IMR-90 (cell line): Measurements from ENCODE around the gene TXK. TPM values are rescaled to one million over a fixed set of nuclear protein-coding genes. Genes with fewer than 3 reads are reported as not detected.

Experiments
- ATAC-seq: fragments of 200-7000 bp; cut with Tn5 transposase; 2 replicates; pipeline ENCODE4 v1.9.1; 2020; ENCODE audit warnings: low read depth, mild to moderate bottlenecking, moderate library complexity
- BruUV-seq: library from RNA; stranded (reverse); fragments of 400-500 nt; replicated peaks from 2 replicates; lab custom pipeline; 2021; lab: Mats Ljungman, UMichigan
- CTCF ChIA-PET: fragments of 300-600 bp; formaldehyde crosslinking; extraction: SDS; loops from one replicate; lab custom pipeline; 2021; ENCODE audit warnings: antibody characterized with exemption; lab: Yijun Ruan, JAX
- POLR2A ChIA-PET: fragments of 300-600 bp; sonication (Branson Sonifier 250); formaldehyde crosslinking; loops from one replicate; lab custom pipeline; 2022; ENCODE audit warnings: antibody characterized with exemption; ENCODE audit not compliant: unreplicated experiment; lab: Charles Lee
- DNase-seq: peaks from one replicate; pipeline ENCODE4 v3.0.0; 2013
- H2AFZ ChIP-seq: replicated peaks from 2 replicates; pipeline ENCODE3; 2013; ENCODE audit warnings: low read length, mild to moderate bottlenecking; ENCODE audit not compliant: poor library complexity
- H2AK5ac ChIP-seq: 2 replicates; pipeline ENCODE4 v1.6.1; 2013; ENCODE audit warnings: low read depth, low read length, inconsistent platforms
- H2AK9ac ChIP-seq: replicated peaks from 2 replicates; pipeline ENCODE3; 2013; ENCODE audit warnings: mild to moderate bottlenecking, low read depth, low read length, moderate library complexity; ENCODE audit not compliant: poor library complexity
- H2BK120ac ChIP-seq: 2 replicates; pipeline ENCODE4 v1.6.1; 2013; ENCODE audit warnings: low read depth, low read length, inconsistent platforms
- H2BK15ac ChIP-seq: 3 replicates; pipeline ENCODE4 v1.6.1; 2013; ENCODE audit warnings: low read depth, low read length, inconsistent platforms
- H2BK20ac ChIP-seq: 2 replicates; pipeline ENCODE4 v1.6.1; 2013; ENCODE audit warnings: low read depth, mild to moderate bottlenecking, inconsistent platforms, low read length, moderate library complexity
- H2BK5ac ChIP-seq: 2 replicates; pipeline ENCODE4 v1.6.1; 2013; ENCODE audit warnings: mild to moderate bottlenecking, low read depth, low read length, inconsistent platforms; ENCODE audit not compliant: poor library complexity, severe bottlenecking
- H3K14ac ChIP-seq: replicated peaks from 2 replicates; pipeline ENCODE4 v1.6.1; 2013; ENCODE audit warnings: low read depth, low read length, inconsistent platforms
- H3K18ac ChIP-seq: 2 replicates; pipeline ENCODE4 v1.6.1; 2013; ENCODE audit warnings: low read depth, low read length, control low read depth
- H3K23ac ChIP-seq: 2 replicates; pipeline ENCODE4 v1.6.1; 2013; ENCODE audit warnings: low read depth, low read length, inconsistent platforms
- H3K27ac ChIP-seq: 2 replicates; pipeline ENCODE4 v1.5.1; 2013; ENCODE audit warnings: mild to moderate bottlenecking, control low read depth, low read length; ENCODE audit not compliant: insufficient read depth
- H3K27me3 ChIP-seq: 2 replicates; pipeline ENCODE4 v1.6.1; 2013; ENCODE audit warnings: low read length; ENCODE audit not compliant: control insufficient read depth, insufficient read depth
- H3K36me3 ChIP-seq: 2 replicates; pipeline ENCODE4 v1.6.1; 2013; ENCODE audit warnings: low read length, mixed read lengths; ENCODE audit not compliant: control insufficient read depth, insufficient read depth
- H3K4ac ChIP-seq: 2 replicates; pipeline ENCODE4 v1.6.1; 2013; ENCODE audit warnings: low read depth, low read length, inconsistent platforms
- H3K4me1 ChIP-seq: 2 replicates; pipeline ENCODE4 v1.6.1; 2013; ENCODE audit warnings: low read length, mixed read lengths; ENCODE audit not compliant: control insufficient read depth, insufficient read depth
- H3K4me2 ChIP-seq: 2 replicates; pipeline ENCODE4 v1.6.1; 2013; ENCODE audit warnings: low read depth, mild to moderate bottlenecking, control low read depth, low read length, moderate library complexity
- H3K4me3 ChIP-seq: 2 replicates; pipeline ENCODE4 v1.5.1; 2013; ENCODE audit warnings: low read depth, mild to moderate bottlenecking, control low read depth, low read length, moderate library complexity; ENCODE audit not compliant: insufficient read depth
- H3K56ac ChIP-seq: 2 replicates; pipeline ENCODE4 v1.6.1; 2013; ENCODE audit warnings: low read length, inconsistent platforms; ENCODE audit not compliant: insufficient read depth; ENCODE audit errors: extremely low read depth
- H3K79me1 ChIP-seq, 2 experiments: 2 replicates each; pipeline ENCODE4 v1.6.1; 2013; ENCODE audit warnings: low read length in 2 of 2, inconsistent platforms in 1 of 2, low read depth in 1 of 2
- H3K9ac ChIP-seq: 2 replicates; pipeline ENCODE4 v1.6.1; 2013; ENCODE audit warnings: low read depth, low read length, control low read depth
- H3K9me1 ChIP-seq: 2 replicates; pipeline ENCODE4 v1.6.1; 2013; ENCODE audit warnings: low read length, inconsistent platforms; ENCODE audit not compliant: insufficient read depth
- H3K9me3 ChIP-seq: 2 replicates; pipeline ENCODE4 v1.6.1; 2013; ENCODE audit warnings: low read length; ENCODE audit not compliant: control insufficient read depth, insufficient read depth
- H4K20me1 ChIP-seq: 2 replicates; pipeline ENCODE4 v1.6.1; 2013; ENCODE audit warnings: low read length, inconsistent platforms; ENCODE audit not compliant: insufficient read depth
- H4K5ac ChIP-seq: 2 replicates; pipeline ENCODE4 v1.6.1; 2013; ENCODE audit warnings: mild to moderate bottlenecking, low read depth, low read length, control low read depth
- H4K8ac ChIP-seq, 2 experiments: 2 replicates each; pipeline ENCODE4 v1.6.1; 2013; ENCODE audit warnings: low read depth in 2 of 2, low read length in 2 of 2, control low read depth in 1 of 2, inconsistent platforms in 1 of 2
- H4K91ac ChIP-seq: 2 replicates; pipeline ENCODE4 v1.6.1; 2013; ENCODE audit warnings: low read depth, low read length, inconsistent platforms; ENCODE audit not compliant: insufficient read depth
- CHD1 ChIP-seq: IDR thresholded peaks from 2 replicates; pipeline ENCODE4 v1.6.1; 2012; ENCODE audit warnings: low read depth, low read length, improper control_type of control experiment
- FOS ChIP-seq: fragments of 150-350 bp; IDR thresholded peaks from 2 replicates; pipeline ENCODE4 v1.6.1; 2016; ENCODE audit warnings: low read depth, low read length
- NFE2L2 ChIP-seq: fragments of 150-350 bp; IDR thresholded peaks from 2 replicates; pipeline ENCODE4 v1.6.1; 2016; ENCODE audit warnings: low read depth, mild to moderate bottlenecking, low read length
- POLR2A ChIP-seq: IDR thresholded peaks from 2 replicates; pipeline ENCODE4 v1.6.1; 2012; ENCODE audit warnings: mild to moderate bottlenecking, low read depth, low read length
- RCOR1 ChIP-seq: IDR thresholded peaks from 2 replicates; pipeline ENCODE4 v1.6.1; 2012; ENCODE audit warnings: mild to moderate bottlenecking, low read length, improper control_type of control experiment; ENCODE audit not compliant: insufficient replicate concordance
- SMC3 ChIP-seq: fragments of 150-350 bp; IDR thresholded peaks from 2 replicates; pipeline ENCODE4 v1.6.1; 2016; ENCODE audit warnings: low read depth, mild to moderate bottlenecking, antibody characterized with exemption, low read length, moderate library complexity
- USF2 ChIP-seq: fragments of 150-350 bp; IDR thresholded peaks from 2 replicates; pipeline ENCODE4 v1.6.1; 2017; ENCODE audit warnings: mild to moderate bottlenecking, antibody characterized with exemption, low read length, low read depth
- WGBS, 2 experiments: methylation state at CpG; one replicate each; pipeline versions ENCODE4 v1.1.5 to v1.1.7; 2013; ENCODE audit warnings: missing lambda C conversion rate in 2 of 2; ENCODE audit not compliant: insufficient read length in 1 of 2; ENCODE audit errors: extremely low coverage in 2 of 2; 5-methylcytosine and 5-hydroxymethylcytosine counted together
- dilution Hi-C: fragments of 300-500 bp; cut with HindIII; formaldehyde crosslinking; loops from one replicate; pipeline ENCODE4 v1.14.3; 2018; ENCODE audit warnings: low sequenced_read_pairs; ENCODE audit not compliant: unreplicated experiment
- in situ Hi-C: fragments of 300-500 bp; cut with MboI; formaldehyde crosslinking; loops from 3 replicates; pipeline ENCODE4 v1.14.3; 2019; ENCODE audit warnings: low sequenced_read_pairs, inconsistent platforms, mixed read lengths
- intact Hi-C: fragments of 100-400 bp; cut with micrococcal nuclease; formaldehyde crosslinking; loops from 2 replicates; pipeline ENCODE4 v1.10.0; 2022
- polyA plus RNA-seq, 3 experiments: library from polyadenylated mRNA; depleted of rRNA; stranded (reverse); fragments of >200 nt; gene quantifications; 2 replicates each; pipeline ENCODE4 v1.2.3, GENCODE V29; 2012; ENCODE audit warnings: low replicate concordance in 1 of 3
- total RNA-seq: library from RNA; depleted of rRNA; stranded (reverse); fragments of >200 nt; gene quantifications from 2 replicates; pipeline ENCODE4 v1.2.3, GENCODE V29; 2012

TXK gene
- total and polyA plus RNA-seq, 2 of the 4 experiments (the other 2 are of a cell fraction): not detected

- no peaks in the 10 kb centered on the region for H4K20me1 ChIP-seq
- H3K9me1 ChIP-seq: no peaks in the 10 kb centered on the region
- H4K5ac ChIP-seq: no peak overlapping the region
- H2BK15ac ChIP-seq: no peak overlapping the region
- H4K91ac ChIP-seq: no peak overlapping the region
- no peaks in the 10 kb centered on the region for H3K36me3 ChIP-seq
- no peak overlapping the region for H2AFZ ChIP-seq
- no peak overlapping the region for H3K4ac ChIP-seq
- WGBS, 2 experiments: 50% methylated on average over 1 of the region's 2 CpGs; no CpG with 5 or more reads in 1 of the 2 experiments
- peaks cover 6% of the 10 kb centered on the region for H3K27me3 ChIP-seq
- H3K9ac ChIP-seq: no peak overlapping the region
- H3K27ac ChIP-seq: no peak overlapping the region
- H3K23ac ChIP-seq: no peak overlapping the region
- H3K4me1 ChIP-seq: no peaks in the 10 kb centered on the region
- H3K56ac ChIP-seq: no peak overlapping the region
- ChIA-PET CTCF (no interaction called here), POLR2A (interaction anchor here (0.5 kb wide), 1 partner anchor 365 kb away, joined by 8 read pairs; no protein-coding TSS in a partner anchor)
- BruUV-seq: no TSS peak
- no peaks in the 10 kb centered on the region for H3K79me1 ChIP-seq
- TF ChIP-seq POLR2A (no peak), NFE2L2 (no peak), FOS (no peak), SMC3 (no peak), USF2 (no peak), CHD1 (no peak), RCOR1 (no peak)
- H3K4me3 ChIP-seq: no peak overlapping the region
- intact Hi-C loops: no loop called here
- H2AK5ac ChIP-seq: no peak overlapping the region
- dilution Hi-C loops: no loop called here
- H3K4me2 ChIP-seq: no peak overlapping the region
- H4K8ac ChIP-seq: no peak overlapping the region
- DNase-seq: no peak
- no peaks in the 10 kb centered on the region for H3K9me3 ChIP-seq
- H3K18ac ChIP-seq: no peak overlapping the region
- in situ Hi-C loops: no loop called here
- H2AK9ac ChIP-seq: no peak overlapping the region
- H2BK5ac ChIP-seq: no peak overlapping the region
- no peak overlapping the region for H2BK120ac ChIP-seq
- no peak overlapping the region for H3K14ac ChIP-seq
- no peak overlapping the region for H2BK20ac ChIP-seq
- ATAC-seq: no peak
Observed at GRCh38 chr4:48043504-48043903, 90.5 kb downstream of the TXK start.
